ENCODE data around the gene XYLT1.

GRCh38 chr16:17395849-17396480, 74.8 kb downstream of the XYLT1 start:
- TF ChIP-seq, protein P1, sequence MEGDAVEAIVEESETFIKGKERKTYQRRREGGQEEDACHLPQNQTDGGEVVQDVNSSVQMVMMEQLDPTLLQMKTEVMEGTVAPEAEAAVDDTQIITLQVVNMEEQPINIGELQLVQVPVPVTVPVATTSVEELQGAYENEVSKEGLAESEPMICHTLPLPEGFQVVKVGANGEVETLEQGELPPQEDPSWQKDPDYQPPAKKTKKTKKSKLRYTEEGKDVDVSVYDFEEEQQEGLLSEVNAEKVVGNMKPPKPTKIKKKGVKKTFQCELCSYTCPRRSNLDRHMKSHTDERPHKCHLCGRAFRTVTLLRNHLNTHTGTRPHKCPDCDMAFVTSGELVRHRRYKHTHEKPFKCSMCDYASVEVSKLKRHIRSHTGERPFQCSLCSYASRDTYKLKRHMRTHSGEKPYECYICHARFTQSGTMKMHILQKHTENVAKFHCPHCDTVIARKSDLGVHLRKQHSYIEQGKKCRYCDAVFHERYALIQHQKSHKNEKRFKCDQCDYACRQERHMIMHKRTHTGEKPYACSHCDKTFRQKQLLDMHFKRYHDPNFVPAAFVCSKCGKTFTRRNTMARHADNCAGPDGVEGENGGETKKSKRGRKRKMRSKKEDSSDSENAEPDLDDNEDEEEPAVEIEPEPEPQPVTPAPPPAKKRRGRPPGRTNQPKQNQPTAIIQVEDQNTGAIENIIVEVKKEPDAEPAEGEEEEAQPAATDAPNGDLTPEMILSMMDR (IDR thresholded peaks at IDR 0.05): no peak
- no peak for TF ChIP-seq ZFX (IDR thresholded peaks at IDR 0.05; ENCODE audit: borderline replicate concordance)
